Panc1 (cell line): Measurements from ENCODE around the gene USF3.

Source experiments
- POLR2AphosphoS5 ChIP-seq: IDR thresholded peaks from 2 replicates; pipeline ENCODE4 v1.6.1; 2012; ENCODE audit warnings: mild to moderate bottlenecking, low read depth, low read length, moderate library complexity
- SIN3A ChIP-seq: IDR thresholded peaks from 2 replicates; pipeline ENCODE4 v1.6.1; 2012; ENCODE audit warnings: low read depth, mild to moderate bottlenecking, low read length, moderate library complexity, borderline replicate concordance; ENCODE audit not compliant: insufficient read depth
- TCF7L2 ChIP-seq: IDR thresholded peaks from 2 replicates; pipeline ENCODE4 v1.6.1; 2011; ENCODE audit warnings: mild to moderate bottlenecking, low read depth, low read length, inconsistent platforms
- TF ChIP-seq, protein P1 (sequence below): fragments of 450-650 bp; IDR thresholded peaks from 2 replicates; pipeline ENCODE4 v1.5.1; 2017; ENCODE audit warnings: mild to moderate bottlenecking
- TF ChIP-seq, protein P2 (sequence below), 2 experiments: IDR thresholded peaks; 2 replicates each; pipeline ENCODE4 v1.6.1; 2011 to 2012; ENCODE audit warnings: low read depth in 2 of 2, control low read depth in 1 of 2, low read length in 1 of 2, mild to moderate bottlenecking in 1 of 2, moderate library complexity in 1 of 2; ENCODE audit not compliant: insufficient read depth in 1 of 2

DNA sequence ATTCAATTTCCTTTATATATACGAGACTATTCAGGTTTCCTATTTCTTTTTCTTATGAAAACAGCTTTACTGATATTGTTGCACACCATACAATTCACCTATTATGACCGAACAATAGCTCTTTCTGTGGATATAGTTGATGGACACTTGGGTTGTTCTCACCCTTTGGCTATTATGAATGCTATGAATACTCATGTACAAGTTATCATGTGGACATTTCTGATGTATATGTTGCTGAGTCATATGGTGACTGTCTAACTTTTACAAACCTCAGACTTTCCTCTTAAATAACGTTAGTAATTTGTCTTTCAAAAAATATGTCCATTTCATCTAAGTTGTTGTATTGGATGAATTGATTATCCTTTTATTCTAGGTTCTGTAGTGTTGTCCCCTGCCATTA, 15.7 kb upstream of the USF3 start:
- TF ChIP-seq, protein P1, sequence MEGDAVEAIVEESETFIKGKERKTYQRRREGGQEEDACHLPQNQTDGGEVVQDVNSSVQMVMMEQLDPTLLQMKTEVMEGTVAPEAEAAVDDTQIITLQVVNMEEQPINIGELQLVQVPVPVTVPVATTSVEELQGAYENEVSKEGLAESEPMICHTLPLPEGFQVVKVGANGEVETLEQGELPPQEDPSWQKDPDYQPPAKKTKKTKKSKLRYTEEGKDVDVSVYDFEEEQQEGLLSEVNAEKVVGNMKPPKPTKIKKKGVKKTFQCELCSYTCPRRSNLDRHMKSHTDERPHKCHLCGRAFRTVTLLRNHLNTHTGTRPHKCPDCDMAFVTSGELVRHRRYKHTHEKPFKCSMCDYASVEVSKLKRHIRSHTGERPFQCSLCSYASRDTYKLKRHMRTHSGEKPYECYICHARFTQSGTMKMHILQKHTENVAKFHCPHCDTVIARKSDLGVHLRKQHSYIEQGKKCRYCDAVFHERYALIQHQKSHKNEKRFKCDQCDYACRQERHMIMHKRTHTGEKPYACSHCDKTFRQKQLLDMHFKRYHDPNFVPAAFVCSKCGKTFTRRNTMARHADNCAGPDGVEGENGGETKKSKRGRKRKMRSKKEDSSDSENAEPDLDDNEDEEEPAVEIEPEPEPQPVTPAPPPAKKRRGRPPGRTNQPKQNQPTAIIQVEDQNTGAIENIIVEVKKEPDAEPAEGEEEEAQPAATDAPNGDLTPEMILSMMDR = no peak
- TF ChIP-seq TCF7L2 = no peak
- TF ChIP-seq POLR2AphosphoS5 = no peak
- TF ChIP-seq, protein P2, sequence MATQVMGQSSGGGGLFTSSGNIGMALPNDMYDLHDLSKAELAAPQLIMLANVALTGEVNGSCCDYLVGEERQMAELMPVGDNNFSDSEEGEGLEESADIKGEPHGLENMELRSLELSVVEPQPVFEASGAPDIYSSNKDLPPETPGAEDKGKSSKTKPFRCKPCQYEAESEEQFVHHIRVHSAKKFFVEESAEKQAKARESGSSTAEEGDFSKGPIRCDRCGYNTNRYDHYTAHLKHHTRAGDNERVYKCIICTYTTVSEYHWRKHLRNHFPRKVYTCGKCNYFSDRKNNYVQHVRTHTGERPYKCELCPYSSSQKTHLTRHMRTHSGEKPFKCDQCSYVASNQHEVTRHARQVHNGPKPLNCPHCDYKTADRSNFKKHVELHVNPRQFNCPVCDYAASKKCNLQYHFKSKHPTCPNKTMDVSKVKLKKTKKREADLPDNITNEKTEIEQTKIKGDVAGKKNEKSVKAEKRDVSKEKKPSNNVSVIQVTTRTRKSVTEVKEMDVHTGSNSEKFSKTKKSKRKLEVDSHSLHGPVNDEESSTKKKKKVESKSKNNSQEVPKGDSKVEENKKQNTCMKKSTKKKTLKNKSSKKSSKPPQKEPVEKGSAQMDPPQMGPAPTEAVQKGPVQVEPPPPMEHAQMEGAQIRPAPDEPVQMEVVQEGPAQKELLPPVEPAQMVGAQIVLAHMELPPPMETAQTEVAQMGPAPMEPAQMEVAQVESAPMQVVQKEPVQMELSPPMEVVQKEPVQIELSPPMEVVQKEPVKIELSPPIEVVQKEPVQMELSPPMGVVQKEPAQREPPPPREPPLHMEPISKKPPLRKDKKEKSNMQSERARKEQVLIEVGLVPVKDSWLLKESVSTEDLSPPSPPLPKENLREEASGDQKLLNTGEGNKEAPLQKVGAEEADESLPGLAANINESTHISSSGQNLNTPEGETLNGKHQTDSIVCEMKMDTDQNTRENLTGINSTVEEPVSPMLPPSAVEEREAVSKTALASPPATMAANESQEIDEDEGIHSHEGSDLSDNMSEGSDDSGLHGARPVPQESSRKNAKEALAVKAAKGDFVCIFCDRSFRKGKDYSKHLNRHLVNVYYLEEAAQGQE (IDR thresholded peaks at IDR 0.05; ENCODE audit: insufficient read depth in 1 of 2, low read depth in 2 of 2, low read length in 1 of 2) = no peak
- TF ChIP-seq SIN3A = no peak
